HG03095 (cell line): Measurements from ENCODE around the gene ACTG1.

Experiments used
- ATAC-seq: cut with Tn5 transposase; IDR thresholded peaks from one replicate; pipeline ENCODE4 v1.9.1; 2021; ENCODE audit warnings: moderate library complexity; ENCODE audit not compliant: unreplicated experiment

The ACTG1 gene

DNA sequence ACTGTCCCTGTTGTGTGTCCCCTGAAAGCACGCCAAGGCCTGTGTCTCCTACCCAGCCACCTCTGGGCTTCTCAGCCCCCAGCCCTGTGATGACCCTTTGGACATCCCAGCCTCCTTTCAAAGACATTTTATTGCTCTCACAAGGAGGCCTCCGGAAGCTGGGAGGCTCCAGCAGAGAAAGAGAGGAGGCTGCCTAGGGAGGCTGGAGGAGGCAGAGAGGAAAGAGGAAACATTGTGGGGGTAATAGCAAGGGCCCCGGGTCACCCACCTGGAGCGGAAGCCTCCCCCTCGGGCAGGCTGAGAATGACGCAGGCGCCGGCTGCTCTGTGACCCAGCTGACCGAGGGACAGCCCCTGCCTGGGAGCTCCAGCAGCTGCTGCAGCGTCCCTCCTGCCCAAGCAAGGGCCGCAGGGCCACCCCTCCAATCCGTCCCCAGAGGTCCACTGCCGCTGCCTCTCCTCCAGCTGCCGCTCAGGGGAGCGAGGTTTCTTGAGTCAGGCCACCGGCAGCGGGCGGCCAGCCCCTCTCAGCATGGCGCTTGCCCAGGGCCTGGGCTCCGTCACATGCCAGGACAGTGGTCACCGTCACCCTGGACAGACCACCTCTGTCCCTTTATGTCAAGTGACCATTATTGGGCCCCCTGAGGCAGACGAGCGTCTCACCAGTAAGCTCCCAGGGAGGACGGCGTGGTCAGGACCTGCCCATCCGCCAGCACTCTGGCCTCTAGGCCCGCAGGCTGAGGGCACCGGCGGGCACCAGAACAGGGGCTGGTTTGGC, 29.3 kb downstream of the ACTG1 start:
- ATAC-seq: no peak

DNA sequence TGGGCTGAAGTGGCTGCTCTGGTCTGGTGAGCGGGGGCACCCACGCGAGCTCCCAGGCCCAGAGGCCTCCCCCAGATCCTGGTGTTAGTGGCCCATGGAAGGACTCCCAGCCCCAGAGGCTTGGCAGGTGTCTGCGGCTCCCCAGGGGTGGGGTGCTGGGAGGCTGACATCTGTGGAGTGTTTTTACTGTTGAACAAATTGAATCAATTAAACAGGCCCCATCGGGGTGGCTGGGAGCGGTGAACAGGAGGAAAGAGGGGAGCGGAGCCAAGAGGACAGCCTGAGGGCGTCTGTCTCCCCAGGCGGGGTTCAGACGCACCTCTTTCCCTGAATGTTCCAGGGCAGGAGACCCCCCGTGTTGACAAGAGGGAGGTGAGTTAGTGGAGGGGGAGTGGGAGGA, 29.9 kb downstream of the ACTG1 start:
- ATAC-seq: no peak

DNA sequence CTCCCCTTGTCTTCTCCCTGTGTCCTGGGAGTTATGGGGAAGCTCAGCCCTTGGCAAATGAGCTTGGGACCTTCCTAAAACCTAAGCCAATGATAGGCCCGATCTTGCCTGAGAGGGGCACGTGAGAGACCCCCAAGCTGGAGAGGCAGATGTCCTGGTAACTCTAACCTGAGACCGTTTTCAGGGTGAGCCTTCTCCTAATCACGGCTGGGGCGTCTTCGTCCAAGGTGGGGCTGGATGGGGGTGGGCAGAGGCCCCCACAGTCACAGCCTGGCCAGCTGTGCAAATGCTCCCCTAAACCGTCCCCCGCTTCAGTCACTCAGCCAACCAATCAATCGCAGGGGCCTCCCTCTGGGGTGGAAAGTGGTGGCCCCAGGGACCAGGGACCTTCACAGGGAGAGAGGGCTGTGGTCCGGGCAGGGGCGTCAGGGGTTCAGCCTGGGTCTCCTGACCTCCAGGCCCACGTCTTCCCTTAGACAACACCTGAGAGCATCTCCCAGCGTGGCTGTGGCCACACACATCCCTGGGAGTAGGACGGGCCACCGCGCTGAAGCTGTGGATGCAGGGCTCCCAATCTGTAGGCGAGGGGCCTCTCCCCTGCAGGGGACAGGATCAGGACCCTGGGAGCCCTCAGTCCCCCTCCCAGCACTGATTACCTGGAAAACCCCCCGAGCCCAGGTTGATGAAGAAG, 30.6 kb downstream of the ACTG1 start:
- ATAC-seq: no peak

DNA sequence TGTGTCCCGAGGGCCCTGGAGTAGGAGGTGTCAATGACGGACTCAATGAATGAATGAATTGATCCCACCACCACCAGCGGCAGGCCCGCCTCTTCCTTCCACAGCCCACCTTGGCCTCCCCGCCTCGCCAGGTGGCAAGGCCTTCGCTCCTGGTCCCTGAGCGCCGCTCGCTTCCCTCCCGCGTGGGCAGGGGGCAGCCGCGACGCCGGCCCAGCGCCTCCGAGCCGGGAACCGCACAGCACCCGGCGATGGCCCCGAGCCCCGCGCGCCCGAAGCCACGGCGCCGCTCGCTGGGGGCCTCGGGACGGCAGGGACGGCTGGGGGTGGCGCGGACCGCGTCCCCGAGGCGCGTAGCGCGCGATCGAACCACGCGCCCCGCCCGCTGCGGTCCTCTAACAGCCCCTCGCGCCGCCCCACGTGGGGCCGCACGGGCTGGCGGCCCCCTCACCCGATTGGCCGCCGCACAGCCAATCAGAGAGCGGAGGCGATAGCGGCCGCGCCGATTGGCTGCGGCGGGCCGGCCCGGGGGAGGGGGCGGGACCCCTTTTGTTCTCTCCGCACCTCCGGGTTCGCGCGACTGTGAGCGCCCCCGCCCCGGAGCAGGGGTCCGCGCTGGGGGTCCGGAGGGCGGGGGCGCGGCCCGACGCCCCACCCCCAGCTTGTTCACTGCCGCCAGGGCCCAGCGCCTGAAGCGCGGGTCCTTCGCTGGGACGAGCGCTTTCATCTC, 31.4 kb downstream of the ACTG1 start:
- ATAC-seq: no peak

DNA sequence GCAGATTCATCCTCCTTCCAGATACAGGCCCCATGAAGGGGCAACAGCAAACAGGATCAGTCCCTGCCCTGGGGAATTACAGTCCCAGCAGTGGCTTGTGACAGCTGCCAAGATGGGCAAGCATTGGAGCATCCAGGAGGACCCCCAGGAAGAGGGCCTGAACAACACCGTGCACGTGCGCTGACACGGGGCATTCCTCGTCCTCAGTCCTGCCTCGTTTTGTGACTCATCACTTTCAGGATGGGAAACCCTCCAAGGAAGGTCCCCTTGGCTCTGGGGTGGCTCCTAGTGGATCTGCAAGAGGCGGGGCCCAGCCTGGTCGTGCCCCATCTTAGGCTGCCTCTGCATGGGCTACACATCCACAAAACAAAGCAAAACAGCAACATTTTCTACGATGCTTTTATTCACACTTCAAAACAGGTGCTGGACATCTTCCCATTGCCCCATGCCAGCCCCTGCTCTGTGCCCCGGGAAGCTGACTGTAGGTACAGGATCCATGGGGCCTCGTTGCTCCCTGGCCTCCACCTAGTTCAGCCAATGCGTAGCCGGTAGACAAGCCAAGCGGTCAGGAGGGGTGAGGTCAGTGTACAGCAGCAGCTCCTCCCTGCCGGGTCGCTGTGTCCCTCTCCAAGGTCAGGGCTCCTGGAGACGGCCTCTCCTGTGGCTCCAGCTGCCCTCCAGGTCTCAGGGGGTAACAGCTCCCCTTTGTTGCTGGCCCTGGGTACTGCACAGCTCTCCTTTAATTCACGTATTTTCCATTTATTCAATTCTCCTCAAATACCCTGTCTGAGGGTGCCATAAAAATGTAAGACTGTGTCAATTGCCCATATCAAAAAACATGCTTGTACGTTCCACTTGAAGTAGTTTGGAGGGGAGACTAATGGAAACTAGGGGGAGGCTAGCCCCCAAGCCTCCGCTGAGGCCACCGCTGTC, 32.2 kb downstream of the ACTG1 start:
- no peak for ATAC-seq

DNA sequence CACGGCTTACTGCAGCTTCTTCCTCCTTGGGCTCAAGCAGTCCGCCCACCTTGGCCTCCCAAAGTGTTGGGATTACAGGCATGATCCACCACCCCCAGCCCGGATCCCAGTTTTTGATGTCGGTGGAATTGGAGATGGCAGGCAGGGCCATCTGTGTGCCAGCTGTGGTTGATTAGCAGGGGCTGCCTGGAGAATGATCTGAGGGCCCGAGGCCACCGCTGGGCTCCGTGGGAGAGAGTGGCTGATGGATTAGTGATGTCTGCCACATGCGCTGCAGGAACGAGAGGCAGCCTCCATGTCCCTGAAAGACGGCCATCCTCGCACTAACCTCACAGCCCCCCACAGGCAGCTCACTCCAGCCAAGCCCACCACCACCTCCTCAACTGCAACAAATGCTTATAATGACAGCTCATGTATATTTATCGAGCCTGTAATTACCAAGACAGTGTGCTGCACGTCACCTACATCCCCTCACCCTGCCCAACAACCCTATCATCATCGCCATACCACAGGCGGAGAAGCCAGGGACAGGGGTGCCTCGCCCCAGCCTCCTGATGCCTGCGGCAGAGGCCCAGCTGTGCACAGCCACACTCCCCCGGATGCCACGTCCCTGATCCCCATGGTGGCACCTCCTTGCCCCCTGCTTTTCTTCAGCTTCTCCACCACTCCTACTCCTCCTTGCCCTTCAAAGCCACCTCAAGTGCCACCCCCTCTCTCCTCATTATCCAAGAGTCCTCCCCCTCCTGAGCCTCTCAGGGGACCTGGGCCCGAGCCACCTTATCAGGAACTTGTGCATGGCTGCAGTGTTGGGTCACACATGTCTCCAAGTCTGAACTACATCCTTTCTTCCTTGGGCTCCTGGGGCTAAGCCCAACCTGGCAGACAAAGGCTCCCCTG, 33.2 kb downstream of the ACTG1 start:
- ATAC-seq: no peak

DNA sequence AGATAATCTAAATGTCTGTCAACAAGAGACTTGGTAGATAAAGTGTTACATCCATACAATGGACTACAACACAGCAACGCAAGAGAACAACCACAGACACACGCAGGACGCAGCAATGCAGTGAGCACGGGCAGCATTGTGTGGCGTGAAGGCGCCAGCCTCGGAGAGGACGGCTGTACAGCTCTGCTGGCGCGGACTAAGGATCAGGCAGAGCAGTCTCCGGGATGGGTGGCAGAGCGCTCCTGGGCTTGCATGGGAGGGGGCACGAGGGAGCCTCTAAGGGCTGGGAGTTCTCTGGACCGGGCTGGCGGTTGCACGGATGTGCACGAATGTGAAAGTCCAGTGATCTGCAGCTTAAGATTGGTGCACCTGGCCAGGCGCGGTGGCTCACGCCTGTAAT, 34.5 kb downstream of the ACTG1 start:
- no peak for ATAC-seq

DNA sequence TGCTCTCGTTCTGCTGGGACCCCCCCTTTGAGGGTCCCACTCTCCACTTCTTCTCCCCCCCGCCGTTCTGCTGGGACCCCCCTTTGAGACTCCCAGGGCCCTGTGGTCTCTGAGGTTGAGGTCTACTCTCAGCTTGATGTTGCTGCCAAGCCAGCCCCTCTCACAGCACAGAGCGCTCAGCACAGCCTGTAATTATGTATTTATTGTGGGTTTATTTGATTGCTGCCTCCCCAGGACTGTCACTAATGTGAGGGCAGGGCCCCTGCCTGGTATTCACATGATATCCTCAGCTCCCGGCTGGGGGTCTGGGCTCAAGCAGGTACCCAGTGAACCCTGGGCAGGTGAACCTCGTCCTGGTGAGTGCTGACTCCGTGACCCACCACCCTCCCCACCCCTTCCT, 35.4 kb downstream of the ACTG1 start:
- ATAC-seq: no peak

DNA sequence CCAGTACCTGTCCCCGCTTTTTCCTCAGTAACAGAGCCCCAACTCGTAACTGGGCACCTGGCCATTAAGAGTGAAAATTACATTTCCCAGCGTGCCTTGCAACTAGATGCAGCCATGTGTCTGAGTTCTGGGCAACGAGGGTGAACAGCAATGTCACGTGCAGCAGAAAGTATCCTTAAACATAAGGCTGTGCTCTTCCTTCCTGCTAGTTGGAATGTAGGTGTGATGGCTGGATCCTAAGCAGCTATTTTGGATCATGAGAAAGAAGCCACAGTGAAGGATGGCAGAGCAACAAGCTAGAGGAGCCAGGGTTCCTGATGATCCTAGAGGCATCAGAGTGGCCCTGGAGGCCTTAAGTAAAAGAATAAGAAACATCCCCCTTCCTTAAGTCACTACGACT, 36.0 kb downstream of the ACTG1 start:
- no peak for ATAC-seq

DNA sequence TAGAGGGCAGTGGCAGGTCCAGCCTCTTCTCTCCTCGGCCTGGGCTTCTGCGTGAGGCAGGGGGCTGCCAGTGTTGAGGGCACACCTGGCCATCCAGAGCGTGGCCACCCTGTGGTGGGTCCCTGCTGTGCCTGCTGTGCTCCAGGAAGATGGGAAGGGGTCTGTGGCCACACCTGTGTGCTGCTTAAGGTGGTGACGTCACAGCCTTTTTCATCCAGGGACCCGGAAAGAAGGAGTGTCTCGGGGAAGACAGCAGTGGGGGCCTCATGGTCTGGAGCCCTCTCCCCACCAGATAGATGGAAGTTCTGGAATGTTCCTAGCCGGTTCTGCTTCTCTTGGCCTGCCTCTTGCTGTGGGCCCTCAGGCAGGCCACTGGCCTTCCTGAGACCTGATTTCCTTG, 36.5 kb downstream of the ACTG1 start:
- ATAC-seq: no peak

DNA sequence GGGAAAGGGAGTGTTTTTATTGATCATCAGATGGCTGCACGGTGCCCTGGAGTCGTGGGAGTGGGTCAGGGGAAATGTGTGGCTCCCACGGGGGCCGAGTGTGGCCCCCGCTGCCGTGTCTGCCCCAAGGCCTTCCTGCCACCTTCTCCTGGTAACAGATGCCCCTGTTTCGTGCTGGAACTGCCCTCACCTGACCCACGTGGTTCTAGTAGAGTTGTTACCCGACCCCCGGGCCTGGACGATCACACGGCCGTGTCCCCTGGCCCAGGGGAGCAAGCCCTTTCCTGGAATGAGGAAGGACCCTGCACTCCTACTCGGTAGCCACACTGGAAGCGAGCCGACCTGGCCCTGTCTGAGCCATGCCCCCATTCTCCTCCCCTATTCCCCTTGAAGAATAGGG, 37.6 kb downstream of the ACTG1 start:
- no peak for ATAC-seq

DNA sequence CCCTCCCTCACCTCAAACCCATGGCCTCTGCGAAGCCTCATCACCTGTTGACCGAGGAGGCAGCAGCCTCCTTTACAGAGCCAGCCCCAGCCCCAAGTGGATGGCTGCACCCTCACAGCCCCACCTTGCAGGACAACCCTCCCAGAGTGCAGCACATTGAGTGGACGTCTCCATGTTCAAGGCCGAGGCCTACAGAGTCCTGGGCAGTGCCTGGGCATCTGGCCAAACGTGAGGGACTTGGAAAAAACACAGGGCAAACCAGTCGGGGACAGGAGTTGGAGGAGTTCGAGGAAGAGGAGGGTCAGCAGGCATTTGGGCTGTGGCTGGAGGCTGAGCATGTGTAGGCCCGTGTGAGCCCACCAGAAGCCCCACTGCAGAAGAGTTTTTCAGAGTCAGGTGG, 39.6 kb downstream of the ACTG1 start:
- no peak for ATAC-seq

DNA sequence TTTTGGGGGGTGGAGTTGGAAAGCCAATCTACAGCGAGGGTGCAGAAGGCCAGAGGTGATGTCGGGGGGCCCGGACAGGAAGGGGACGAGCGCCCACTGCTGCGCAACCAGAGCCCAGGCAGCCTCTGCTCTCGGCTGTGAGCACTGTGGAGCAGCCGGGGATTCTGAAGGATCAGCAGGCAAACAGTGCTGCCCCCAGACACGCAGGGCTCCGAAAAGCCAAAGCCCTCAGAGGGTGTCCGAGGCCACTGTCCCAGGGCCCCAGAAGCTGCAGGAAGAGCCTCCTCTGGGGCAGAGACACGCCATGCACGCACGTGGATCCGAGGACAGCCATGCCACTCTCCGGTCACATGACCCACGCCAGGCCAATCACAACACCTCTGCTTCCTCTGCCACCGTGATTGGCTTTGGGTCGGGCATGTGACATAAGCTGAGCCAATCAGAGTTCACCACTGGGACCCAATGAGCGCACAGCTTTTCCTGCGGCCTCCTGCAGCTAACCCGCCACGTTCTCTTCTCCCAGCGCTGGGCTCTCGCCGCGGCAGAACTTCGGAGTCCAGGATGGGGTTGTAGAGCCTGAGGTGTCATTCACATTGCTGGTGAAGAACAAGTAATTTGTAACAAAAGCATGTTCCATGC, 40.7 kb downstream of the ACTG1 start:
- ATAC-seq: no peak

DNA sequence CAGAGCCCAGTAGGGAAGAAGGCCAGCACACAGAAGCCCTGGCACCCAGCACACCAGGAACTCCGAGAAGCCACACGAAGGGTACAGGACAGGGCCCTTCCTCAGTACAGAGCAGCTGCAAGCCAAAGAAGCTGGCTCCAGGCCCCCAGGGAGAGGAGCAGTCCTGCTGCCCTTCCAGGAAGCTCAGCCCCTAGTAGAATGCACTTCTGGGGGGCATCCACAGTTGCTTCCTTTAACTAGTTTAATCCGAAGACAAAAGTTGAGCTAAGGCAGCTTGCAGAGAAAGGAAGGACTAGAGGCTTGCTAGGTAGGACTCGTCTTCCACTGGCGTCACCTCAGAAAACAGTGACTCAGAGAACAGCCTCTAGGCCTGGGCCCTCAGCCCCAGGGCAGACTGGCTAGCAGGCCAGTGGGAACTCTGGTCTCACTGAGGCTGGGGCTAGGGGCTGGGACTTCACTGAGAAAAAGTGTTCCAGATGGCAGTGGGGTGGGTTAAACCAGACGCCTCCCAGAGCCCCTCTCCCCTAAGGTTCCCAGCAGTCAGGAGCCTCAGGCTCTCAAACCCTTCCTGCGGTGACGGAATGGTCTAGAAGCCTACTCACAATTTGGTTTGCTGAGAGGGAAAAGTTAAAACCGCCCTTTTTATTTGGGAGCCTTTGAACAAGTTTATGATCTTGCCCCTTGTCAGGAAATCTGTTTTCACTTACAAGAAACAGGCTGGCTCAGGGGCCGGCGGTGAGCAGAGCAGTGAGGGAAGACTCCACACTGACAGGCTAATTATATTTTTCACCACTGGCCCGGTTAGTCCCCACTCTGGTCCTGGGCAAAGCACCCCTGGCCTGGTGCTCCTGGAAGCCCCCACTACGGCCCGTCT, 41.4 kb downstream of the ACTG1 start:
- no peak for ATAC-seq

DNA sequence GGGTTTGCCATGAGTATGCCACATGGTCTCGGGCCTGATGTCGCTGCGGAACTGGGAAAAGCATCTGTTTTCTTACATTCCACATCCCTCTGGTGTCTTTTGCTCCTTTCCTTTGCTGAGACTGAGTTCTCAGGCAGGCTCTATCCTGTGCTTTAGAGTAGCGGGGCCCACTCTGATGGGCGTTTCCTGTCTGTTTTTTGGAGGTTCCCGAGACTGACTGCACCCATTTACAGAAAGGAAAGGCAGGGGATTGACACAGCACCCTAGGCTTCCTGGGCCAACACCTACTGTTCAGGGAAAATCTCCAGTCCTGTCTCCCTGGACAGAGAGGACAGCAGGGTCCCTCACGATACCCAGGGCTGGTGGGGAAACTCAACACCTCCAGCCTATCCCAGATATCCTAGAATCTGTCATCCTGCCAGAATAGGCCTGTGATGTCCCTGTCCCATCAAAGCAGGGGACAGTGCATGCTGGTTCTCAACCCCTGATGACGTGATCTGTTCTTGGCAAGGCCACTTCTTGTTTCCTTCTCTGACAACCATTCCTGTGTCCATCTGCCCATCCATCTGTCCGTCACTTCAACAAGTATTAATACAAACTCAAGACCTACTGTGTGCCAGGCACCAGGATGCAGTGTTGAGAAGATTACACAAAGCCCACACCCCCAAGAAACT, 42.2 kb downstream of the ACTG1 start:
- ATAC-seq: no peak

DNA sequence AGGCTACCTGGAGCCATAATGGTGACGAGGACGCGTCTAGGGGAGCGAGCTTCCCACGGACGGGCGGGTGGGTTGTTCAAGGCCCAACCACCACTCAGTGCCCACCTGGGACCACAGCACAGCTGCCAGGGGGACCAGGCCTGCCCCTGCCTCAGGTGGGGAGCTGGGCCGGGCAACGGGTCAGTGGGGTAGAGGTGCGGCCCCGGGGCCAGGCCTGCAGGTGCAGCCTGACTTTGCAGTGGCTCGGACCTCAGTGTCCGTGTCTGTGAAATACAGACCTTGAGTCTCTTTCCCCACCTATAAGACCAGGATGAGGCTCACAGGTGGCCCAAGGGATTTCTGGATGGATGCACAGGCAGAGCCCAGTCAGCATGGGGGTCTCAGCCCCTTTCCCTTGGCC, 43.3 kb downstream of the ACTG1 start:
- no peak for ATAC-seq

DNA sequence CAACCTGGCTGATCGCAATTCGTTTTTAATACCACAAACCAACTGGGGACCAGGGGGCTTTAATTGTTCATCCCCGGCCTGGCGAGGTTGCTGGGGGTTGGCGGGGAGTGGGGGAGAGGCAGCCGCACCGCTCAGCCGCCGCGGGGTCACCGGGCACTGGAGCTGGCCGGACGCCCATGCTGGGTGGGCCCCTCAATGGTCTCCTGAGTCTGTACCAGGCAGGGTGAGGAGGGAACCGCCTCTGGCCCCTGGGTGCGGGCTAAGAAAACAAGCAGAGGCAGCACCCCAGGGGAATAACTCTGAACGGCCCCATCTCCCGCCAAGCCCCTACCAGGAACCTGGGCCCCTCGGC, 43.9 kb downstream of the ACTG1 start:
- no peak for ATAC-seq

DNA sequence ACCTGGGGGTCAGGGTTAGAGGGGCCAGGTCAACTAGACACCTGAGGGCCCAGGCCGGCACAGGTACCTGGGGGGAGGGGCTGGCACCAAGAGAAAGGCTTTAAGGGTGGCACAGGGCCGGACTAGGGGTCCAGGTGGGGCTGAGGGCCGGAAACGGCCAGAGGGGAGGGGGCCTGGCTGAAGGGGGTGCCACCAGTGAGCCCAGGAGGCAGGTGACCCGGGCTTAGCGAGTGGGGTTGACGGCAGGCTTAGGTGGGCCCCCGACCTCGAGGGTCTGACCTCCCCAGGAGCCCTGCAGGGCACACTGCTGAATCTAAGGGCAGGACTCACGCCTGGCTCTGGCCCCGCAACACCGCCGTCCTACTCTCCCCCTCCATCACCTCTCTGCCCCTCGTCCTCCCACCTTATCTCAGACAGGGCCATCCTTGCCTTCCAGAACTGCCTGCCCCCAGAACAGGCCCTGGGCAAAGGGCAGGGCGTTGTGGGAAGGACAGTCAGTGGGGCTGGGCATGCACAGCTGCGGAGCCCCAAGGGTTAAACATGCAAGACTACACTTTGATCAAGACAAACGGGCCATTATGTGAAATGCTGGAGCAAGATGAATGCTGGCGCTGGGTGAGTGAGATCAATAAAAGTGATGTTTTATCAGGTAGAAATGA, 44.4 kb downstream of the ACTG1 start:
- no peak for ATAC-seq
